ENCODE measurements around the gene IL17REL.
A peak's percentile ranks its signal among the peaks of the same experiment; 100 is the strongest.

IL17REL gene

DNA sequence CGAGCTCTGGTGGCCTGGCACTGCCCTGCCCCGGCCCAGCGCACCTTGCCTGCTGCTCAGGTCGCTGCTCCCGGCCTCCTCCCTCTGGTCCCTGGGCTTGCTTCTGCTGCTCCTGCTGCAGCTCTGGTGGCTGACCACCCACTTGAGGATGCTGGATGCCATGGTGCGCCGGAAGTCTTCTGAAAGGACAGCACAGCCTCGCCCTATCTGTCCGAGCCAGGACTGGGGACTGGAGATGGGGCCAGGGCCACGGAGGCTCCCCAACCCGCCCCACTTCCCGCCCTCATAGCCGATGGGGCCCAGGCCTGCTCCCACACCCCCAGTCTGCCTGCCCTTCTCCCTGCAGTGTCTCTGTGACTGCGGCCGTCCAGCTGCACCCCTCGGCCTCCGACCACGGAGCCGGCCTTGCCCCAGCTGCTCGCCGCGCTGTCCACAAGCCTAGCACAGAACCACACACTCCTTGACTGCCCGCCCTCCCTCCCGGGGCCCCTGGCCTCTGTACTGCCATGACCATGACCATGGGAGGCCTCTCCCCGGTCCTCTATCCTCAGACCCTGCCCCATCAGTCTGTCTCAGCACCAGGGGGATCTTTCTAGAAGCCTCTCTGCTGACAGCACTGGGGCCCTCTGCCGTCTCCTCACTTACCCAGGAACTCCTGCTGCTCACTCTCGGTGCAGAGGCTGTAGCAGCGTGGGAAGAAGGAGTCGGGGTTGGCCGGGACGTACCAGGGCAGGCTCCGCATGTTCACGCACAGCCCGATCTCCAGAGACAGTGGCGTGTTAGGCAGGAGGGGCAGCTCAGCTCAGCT lies 32.9 kb upstream of the IL17REL start:
- no peak for DNase-seq

DNA sequence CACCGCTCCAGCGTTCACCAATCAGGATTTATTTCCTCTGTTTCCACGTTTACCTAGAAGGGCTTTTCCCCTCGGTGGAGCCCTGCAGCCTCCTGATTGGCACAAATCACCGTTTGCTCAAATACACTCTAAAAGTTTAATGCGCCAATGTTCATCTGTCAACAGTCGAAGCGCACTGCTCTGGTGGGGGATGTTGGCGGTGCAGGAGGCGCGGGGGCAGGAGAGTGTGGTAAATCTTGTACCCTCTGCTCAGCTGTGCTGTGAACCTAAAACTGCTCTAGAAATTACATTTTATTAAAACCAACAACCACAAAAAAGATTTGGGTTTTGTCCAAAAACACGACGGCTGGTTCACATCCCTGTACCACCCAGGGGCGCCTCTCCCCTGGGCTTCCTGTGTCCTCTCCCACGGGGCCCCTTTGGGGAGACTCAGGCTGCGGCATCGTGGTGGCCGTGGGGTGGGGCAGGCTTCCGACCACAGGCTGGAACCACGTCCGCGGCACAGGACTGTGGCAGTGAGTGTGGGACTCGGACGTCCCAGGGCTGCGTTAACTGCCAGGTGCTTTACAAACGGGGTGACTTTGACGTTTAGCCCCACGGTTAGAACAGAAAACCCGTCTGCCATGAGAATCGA lies 32.0 kb upstream of the IL17REL start:
- no peak for DNase-seq

DNA sequence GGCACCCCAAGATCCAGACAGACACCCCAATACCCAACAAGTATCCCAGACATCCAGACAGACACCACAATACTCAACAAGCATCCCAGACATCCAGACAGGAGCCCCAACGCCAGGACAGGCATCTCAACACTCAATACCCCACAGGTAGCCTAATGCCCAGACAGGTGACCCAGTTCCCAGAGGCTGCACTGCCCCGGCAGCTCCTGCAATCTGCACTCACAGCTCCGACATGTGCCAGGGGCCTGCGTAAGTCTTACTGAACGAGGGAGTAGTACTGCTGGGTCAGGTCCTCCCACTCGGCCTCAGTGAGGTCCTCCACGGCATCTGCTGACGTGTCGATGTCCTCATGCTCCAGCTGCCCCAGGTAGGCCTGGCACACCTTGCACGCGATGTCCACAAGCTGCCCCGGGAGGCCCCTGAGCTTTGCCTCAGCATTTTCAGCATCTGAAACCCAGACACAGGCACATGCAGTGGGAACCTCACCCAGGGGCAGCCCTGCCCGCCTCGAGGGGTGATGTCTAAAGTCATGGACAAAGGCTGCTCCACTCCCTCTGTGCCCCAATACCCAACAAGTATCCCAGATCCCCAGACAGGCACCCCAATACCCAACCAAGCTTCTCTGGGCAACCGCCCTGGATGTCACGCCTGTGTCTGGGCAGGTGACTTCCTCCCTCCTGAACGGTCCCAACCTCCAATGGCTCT lies 28.9 kb upstream of the IL17REL start:
- DNase-seq, result no peak

DNA sequence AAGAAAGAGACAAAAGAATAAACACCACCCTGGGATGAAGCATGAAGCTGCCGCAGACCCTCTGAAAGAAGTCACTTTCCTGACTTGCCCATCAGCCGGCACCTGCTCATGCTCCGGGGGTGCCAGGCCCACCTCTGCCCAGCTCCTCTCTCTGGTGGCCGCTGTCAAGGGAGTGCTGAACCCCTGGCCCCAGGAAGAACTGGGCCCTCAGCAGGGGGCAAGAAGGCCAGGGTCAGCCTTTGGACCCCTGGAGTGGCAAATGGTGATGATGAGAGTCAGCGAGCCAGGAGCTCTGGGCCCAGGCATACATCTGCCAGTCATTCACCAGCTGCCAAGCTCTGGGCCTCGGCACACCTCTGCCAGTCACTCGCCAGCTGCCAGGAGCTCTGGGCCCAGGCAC lies 28.2 kb upstream of the IL17REL start:
- no peak for DNase-seq

DNA sequence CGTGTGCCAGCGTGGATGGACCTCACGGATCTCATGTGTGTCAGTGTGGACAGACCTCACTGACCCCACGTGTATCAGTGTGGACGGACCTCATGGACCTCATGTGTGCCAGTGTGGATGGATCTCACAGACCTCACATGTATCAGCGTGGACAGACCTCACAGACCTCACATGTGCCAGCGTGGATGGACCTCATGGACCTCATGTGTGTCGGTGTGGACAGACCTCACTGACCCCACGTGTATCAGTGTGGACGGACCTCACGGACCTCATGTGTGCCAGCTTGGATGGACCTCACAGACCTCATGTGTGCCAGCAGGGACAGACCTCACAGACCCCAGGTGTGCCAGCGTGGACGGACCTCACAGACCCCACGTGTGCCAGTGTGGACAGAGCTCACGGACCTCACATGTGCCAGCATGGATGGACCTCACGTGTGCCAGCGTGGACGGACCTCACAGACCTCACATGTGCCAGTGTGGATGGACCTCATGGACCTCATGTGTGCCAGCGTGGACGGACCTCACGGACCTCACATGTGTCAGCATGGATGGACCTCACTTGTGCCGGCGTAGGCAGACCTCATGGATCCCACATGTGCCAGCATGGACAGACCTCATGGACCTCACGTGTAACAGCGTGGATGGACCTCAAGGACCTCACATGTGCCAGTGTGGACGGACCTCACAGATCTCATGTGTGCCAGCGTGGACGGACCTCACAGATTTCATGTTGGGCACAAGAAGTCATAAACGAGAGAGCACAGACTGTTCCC lies 27.3 kb upstream of the IL17REL start:
- no peak for DNase-seq

DNA sequence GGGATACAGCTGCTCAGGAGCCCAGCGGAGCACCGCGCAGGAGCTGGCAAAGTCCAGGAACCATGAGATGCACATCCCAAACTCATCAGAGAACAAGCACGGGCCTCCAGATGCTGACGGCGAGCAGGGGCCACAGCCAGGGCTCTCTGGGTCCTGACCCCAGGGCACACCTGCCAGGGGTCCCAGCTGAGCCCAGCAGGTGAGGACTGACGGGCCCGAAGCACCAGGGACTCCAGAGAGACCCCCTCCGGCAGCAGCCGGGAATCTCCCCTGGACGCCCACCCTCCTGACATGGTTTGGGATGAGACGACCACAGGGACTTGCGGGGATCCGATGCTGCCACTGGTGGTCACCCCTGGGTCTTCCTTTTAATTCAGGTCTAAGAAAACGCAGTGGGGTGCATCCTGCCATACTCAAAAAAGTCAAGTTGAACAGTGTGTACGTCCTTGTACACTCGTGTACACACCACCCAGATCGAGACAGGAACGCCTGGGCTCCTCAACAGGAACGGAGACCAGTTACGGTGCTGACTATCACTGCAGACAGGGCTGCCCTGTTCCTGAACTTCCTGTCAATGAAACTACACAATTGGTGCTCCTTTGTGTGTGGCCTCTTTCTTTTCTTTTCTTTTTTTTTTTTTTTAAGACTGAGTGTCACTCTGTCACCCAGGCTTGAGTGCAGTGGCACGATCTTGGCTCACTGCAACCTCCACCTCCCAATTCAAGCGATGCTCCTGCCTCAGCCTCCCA lies 23.6 kb upstream of the IL17REL start:
- DNase-seq, result no peak

DNA sequence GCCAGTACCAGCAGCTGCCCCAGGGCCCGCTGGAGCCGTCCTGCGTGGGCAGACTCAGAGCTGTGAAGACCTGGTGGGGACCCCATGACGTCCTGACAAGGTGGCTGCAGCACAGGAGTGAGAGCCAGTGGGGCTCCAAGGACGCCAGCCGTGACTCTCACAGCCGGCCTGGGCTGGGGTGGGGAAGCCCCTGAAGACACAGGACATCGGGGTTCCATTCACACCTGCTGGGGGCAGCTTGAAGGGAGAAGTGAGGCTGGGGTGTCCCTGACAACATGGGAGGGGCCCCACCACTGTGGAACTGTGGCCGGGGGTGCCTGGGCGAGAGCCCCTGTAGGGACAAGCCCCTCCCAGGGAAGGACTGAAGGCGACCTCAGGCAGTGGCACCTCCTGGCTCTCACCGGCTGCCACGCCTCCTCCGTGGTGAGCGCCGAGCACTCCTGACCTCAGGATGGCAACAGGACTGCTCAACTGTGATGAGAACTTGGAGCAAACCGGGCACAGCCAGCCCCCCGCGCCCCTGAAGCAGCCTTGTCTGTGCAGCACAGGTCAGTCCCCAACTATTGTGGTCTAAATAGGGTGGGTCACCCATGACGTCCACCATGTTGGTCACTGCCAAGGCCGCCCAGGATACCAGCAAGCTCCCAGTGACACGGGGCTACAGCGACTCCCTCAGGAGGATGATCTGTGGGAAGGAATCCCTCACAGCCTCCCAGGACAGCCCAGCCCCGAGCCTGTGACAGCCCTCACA lies 22.7 kb upstream of the IL17REL start:
- no peak for DNase-seq

DNA sequence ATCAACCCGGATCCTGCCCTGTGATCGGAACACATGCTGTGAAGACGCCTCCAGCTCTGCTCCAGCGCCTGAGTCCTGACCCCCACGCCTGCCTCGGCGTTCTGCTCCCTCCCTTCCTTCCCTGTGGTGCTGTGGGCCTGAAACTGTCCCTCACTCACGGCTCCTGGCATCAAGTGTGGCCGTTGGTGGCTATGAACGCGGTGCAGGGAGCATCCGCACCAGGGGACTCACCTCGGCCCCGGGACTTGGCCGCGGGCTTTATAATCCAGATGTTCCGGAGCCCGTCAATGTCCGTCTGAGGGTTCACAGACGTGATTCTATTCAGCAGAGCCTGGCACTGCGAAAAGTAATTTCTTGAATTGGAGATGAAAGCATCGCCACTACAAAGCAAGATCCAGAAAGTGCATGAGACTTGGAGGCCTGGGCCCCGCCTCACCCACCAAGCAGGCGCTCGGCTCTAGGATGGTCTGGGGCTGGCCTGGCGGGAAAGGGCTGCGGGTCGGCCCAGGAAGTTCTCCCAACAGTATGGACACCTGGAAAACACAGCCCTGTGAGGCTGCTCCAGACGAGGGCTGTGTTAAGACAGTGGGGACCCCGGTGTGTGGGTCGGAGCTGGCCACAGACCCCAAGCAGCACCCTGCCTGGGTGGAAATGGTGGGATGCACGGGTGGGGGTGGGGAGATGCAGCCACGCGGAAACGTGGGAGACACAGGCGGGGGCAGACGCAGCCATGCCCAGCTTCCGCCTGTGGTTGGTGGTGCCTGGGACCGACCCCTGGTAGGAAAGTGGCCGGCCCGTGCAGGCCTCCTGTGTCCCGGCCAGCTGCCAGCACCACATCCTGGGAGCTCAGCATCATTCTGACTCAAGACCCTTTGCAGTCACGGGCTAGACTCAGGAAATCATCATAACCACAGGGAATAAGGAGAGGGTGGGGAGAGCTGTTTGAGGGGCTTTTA lies 21.8 kb upstream of the IL17REL start:
- no peak for DNase-seq

DNA sequence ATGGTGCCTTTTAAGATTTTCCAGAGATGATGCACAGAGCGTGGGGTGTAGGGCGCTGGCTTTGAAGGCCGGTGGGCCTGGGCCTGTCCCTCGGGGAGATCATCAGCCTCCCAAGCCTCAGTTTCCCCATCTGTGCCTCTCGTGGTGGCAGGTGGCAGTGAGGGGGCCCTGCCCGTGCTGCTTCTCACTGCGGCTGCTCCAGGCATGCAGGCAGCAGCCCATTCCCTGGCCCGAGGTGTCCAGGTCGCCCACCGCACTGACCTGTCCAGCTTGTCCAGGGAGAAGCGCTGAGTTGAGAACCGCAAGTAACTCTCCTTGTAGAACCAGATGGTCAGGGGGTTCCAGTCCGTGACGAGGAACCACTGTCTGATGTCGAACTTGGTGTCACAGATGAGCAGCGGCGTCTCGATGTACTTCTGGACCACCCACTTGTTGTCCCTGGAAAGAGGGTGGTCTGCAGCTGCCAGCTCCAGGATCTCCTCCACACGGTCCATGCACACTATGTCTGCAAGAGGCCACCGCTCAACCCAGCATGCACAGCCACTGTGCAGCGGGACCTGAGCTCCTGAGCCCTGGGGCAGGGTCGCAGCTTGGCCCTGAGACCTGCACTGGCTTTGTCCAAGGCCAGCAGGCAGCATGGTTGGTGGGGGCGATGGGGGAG lies 20.5 kb upstream of the IL17REL start:
- DNase-seq, result no peak

DNA sequence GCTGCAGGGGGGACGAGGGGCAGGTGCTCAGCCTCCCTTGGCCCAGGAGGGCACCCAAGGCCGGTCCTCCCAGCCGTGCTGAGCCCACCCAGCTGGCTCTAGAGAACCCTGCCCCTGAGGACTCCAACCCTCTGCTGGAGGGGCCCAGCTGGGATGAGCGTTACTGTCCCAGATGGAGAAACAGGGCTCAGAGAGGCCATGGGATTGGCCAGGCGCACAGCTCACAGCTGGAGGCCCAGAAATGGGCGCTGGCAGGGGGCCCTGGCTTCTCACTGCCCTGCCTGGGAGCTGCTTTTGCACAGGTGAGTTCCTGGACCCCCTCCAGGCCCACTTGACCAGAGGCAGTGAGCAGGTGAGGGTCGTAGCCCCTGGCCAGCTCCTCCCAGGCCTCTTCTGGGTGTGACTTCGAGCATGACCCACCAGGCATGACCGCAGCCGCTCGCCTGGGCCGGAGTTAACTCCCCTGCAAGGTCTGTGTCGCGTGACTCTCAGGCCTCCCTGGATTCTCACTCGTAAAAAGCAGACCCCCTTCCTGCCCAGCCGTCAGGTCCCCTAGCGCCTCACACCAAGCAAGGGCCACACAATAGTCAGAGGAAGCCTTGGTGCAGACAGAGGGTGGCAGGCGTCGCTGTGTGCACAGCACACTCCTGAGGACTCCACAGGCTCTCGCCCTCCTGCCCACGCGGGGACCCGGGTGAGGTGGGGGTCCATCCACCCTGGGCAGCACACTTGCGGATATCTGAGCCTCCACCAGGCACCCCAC lies 19.7 kb upstream of the IL17REL start:
- no peak for DNase-seq

DNA sequence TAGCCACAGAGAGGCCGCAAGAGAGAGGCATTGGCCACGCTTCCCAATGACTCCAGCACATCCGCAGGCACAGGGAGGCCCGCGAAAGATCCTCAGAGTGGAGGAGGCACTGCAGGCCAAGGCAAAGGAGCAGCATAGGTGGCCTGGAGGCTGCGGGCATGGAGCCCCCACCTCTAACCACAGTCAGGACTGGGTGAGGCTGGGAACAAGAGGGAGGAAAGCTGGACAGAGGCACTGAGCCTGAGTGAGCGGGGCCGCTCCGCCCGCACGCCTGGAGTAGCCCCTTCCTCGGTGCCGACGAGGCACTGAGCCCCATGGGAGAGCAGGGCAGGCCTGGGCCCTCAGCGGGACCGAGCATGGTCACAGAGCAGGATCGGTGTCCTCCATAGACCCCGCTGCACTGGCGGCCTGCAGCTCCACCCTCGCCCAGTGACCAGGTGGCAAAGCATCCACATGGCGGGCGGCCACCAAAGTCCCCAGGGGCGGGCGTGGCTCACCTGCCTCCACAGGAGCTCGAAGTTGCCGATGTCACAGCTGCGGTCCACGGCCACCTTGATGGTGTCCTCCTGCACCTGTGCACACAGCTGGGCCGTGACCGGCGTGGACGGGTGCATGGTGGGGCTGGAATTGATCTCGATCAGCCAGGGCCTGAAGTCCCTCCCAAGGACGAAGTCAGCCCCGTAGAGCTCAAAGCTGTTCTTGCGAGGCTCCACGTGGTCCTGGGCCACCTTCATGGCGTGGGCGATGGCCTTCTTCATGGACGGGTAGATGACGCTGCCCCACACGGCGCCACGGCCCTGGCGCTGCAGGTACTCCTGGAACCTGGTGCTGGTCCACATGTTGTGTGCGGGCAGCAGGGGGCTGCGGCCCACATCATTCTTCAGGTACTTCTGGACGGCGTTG lies 18.9 kb upstream of the IL17REL start:
- no peak for DNase-seq

DNA sequence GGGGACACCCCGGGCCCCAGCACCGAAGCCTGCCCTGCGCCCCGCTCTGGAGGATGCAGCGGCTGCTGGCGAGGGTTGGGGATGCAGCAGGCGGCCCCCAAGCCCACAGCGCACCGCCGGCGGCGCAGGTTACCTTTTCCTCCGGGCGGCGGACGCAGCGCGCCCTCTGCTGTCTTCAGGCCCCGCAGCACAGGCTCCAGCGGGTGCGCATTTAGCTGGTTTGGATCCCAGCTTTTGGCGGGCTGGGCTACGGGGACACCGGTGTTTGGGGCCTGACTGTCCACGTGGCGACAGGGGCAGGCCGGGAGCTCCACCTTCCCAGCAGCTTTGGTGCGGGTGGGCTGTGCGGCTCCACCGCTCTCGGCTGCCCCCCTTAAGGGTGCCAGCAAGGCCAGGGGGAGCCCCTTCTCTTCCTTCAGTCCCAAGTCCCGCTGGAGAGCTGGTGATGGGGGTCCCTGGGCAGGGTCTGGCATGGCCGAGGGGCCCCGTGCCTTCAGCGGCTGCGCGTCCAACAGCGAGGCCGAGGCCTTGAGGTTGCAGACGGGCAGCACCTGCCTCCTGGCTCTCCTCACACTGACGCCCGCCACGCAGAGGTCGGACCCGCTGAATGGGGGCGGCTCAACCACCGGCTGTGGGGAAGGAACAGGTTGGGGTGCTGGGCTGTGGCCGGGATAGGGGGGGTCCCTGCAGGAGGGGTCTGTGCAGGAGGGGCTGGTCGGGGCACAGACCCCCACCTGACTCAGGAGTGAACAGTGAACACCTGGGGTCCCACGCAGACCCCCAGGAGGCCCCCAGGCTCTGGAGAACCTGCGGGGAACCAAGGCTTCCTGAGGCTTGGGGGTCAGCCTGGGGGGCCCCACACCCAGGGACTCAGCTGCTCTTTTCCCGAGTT lies 18.0 kb upstream of the IL17REL start:
- peak; percentile 51 to 69 (median 63) for DNase-seq

DNA sequence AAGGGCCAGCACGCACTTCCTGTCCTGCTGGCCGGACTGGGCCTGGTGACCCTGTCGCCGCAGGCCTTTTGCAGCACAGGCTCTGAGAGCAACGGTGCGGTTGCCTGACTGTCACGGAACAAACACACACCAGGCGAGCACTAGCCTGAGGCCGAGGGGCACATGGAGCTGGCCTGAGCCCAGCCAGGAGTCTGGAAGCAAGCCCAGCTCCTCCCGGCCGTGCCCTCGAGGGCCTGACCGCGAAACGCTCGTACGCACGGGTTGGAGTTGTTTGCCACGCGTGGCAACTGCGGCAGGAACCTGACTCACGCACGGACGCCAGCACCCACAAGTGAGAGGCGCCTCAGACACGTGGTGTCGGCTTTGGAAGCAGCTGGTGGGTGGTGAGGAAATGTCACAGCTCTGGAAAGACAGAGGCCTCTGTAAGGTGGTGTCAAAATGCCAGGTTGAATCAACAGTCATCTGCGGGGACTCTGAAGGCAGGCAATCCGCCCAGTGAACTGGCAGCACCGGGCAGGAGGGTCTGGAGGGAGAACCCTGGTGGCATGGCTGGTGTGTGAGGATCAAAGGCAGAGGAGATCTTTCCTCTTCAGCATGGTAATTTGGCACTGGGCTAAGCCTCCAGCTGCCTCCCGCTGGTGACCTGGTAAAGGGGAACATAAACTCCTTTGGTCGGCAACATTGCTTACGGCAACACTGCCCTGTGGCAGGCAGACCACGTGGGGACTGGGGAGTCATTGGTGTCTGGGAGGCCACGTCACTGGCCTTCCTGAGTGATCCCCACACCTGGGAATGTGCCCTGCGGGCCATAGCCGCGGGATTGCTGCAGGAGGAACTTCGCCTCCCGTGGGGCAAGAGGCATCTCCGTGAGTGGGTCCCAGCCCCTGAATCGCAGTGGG lies 15.3 kb upstream of the IL17REL start:
- no peak for DNase-seq

DNA sequence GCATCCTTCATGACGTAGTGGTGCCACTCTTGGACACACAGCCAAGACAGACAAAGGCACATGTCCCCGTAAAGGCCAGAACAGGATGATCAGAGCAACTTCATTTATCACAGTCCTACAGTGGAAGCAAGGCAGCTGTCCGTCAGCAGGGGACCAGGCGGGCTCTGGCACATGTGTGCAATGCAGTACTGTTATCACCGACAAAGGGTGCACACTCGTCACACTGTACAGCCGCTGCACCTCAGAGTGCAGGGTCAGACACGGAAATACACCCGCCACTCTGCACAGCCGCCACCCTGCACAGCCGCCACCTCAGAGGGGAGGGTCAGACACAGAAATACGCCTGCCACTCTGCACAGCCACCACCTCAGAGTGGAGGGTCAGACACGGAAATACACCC lies 13.4 kb upstream of the IL17REL start:
- no peak for DNase-seq

DNA sequence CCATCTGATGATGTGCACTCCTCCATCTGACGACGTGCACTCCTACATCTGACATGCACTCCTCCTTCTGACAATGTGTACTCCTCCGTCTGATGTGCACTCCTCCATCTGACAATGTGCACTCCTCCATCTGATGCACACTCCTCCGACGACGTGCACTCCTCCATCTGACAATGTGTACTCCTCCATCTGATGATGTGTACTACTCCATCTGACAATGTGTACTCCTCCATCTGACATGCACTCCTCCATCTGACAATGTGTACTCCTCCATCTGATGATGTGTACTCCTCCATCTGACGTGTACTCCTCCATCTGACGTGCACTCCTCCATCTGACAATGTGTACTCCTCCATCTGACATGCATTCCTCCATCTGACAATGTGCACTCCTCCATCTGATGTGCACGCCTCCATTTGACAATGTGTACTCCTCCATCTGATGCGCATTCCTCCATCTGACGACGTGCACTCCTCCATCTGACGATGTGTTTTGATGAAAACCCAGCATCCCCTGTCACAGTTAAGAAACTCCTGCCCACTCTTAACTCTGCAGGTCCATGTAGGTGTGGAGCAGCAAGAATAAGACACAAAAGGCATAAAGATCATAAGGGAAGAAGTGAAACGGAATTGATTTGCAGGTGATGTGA lies 9.7 kb upstream of the IL17REL start:
- no peak for DNase-seq

Measured in activated CD4-positive, CD25-positive, alpha-beta regulatory T cell (primary cell).